WTC11 (cell line): ENCODE results near the gene TRPV2. TPM values are rescaled to one million over a fixed set of nuclear protein-coding genes. Genes with fewer than 3 reads are reported as not detected.

Experiments used
- ATAC-seq: fragments of 200-7000 bp; cut with Tn5 transposase; 2 replicates; pipeline ENCODE4 v1.10.0; 2021; ENCODE audit warnings: mild to moderate bottlenecking, moderate library complexity
- CTCF ChIA-PET: fragments of 300-600 bp; sonication (Branson Sonifier 250); formaldehyde crosslinking; loops from one replicate; lab custom pipeline; 2021; ENCODE audit warnings: antibody characterized with exemption; lab: Charles Lee
- POLR2A ChIA-PET: fragments of 350-600 bp; sonication (Branson Sonifier 250); formaldehyde crosslinking; loops from one replicate; lab custom pipeline; 2021; ENCODE audit warnings: antibody characterized with exemption; lab: Charles Lee
- DNase-seq: peaks from one replicate; pipeline ENCODE4 v3.0.0; 2021; ENCODE audit warnings: low spot score
- H3K27ac Mint-ChIP-seq: 2 replicates; pipeline ENCODE4 v1.8.0; 2021; ENCODE audit warnings: mixed read lengths
- H3K27me3 Mint-ChIP-seq: 2 replicates; pipeline ENCODE4 v1.8.0; 2021; ENCODE audit warnings: low read depth, mild to moderate bottlenecking, moderate library complexity, mixed read lengths
- H3K36me3 Mint-ChIP-seq: 2 replicates; pipeline ENCODE4 v1.8.0; 2021; ENCODE audit warnings: mixed read lengths
- H3K4me1 Mint-ChIP-seq: 2 replicates; pipeline ENCODE4 v1.8.0; 2022; ENCODE audit warnings: mixed read lengths
- H3K4me3 Mint-ChIP-seq: 2 replicates; pipeline ENCODE4 v1.8.0; 2021; ENCODE audit warnings: mild to moderate bottlenecking, moderate library complexity, mixed read lengths
- H3K9me3 Mint-ChIP-seq: 2 replicates; pipeline ENCODE4 v1.8.0; 2021; ENCODE audit warnings: mixed read lengths
- AR ChIP-seq: fragments of 250-450 bp; sonication (Bioruptor Pico); IDR thresholded peaks from 2 replicates; pipeline ENCODE4 v1.9.0; 2021; ENCODE audit warnings: mild to moderate bottlenecking
- ATF3 ChIP-seq: sonication (generic); formaldehyde crosslinking; conservative IDR thresholded peaks from 2 replicates; pipeline ENCODE4 v1.8.1; 2022; ENCODE audit warnings: mild to moderate bottlenecking, missing genetic modification reagents
- CDX4 ChIP-seq: fragments of 250-450 bp; sonication (Bioruptor Pico); IDR thresholded peaks from 2 replicates; pipeline ENCODE4 v1.9.0; 2021; ENCODE audit warnings: moderate library complexity, mild to moderate bottlenecking, inconsistent platforms, borderline replicate concordance
- E2F1 ChIP-seq: sonication (generic); formaldehyde crosslinking; IDR thresholded peaks from 2 replicates; pipeline ENCODE4 v1.8.0; 2022; ENCODE audit warnings: mild to moderate bottlenecking, missing genetic modification reagents
- ESRRA ChIP-seq: sonication (generic); formaldehyde crosslinking; IDR thresholded peaks from 2 replicates; pipeline ENCODE4 v1.8.1; 2022; ENCODE audit warnings: mild to moderate bottlenecking, missing genetic modification reagents, borderline replicate concordance
- FOXK1 ChIP-seq: sonication (generic); formaldehyde crosslinking; IDR thresholded peaks from 2 replicates; pipeline ENCODE4 v1.8.0; 2022; ENCODE audit warnings: mild to moderate bottlenecking, moderate library complexity, missing genetic modification reagents
- FOXP4 ChIP-seq: sonication (generic); formaldehyde crosslinking; IDR thresholded peaks from 2 replicates; pipeline ENCODE4 v1.8.0; 2022; ENCODE audit warnings: mild to moderate bottlenecking, missing genetic modification reagents
- JAZF1 ChIP-seq: fragments of 250-450 bp; sonication (Bioruptor Pico); IDR thresholded peaks from 2 replicates; pipeline ENCODE4 v1.9.0; 2021; ENCODE audit warnings: moderate library complexity, mild to moderate bottlenecking, inconsistent platforms
- NFYB ChIP-seq: sonication (generic); formaldehyde crosslinking; conservative IDR thresholded peaks from 2 replicates; pipeline ENCODE4 v1.8.0; 2022; ENCODE audit warnings: low read depth, missing genetic modification reagents
- PREB ChIP-seq: sonication (generic); formaldehyde crosslinking; IDR thresholded peaks from 2 replicates; pipeline ENCODE4 v1.8.1; 2022; ENCODE audit warnings: mild to moderate bottlenecking, missing genetic modification reagents, moderate library complexity, borderline replicate concordance
- PRRX2 ChIP-seq: fragments of 250-450 bp; sonication (Bioruptor Pico); IDR thresholded peaks from 2 replicates; pipeline ENCODE4 v1.8.0; 2021; ENCODE audit warnings: mild to moderate bottlenecking
- SMAD3 ChIP-seq: sonication (generic); formaldehyde crosslinking; IDR thresholded peaks from 2 replicates; pipeline ENCODE4 v1.8.0; 2022; ENCODE audit warnings: missing genetic modification reagents, mild to moderate bottlenecking, borderline replicate concordance
- USF2 ChIP-seq: sonication (generic); formaldehyde crosslinking; IDR thresholded peaks from 2 replicates; pipeline ENCODE4 v1.8.1; 2023; ENCODE audit warnings: mild to moderate bottlenecking, missing genetic modification reagents, moderate library complexity
- ZNF263 ChIP-seq: sonication (generic); formaldehyde crosslinking; IDR thresholded peaks from 2 replicates; pipeline ENCODE4 v1.8.1; 2022; ENCODE audit warnings: low read depth, mild to moderate bottlenecking, moderate library complexity, missing genetic modification reagents
- ZNF281 ChIP-seq: sonication (generic); formaldehyde crosslinking; IDR thresholded peaks from 2 replicates; pipeline ENCODE4 v1.8.0; 2023; ENCODE audit warnings: mild to moderate bottlenecking, missing genetic modification reagents
- ZNF396 ChIP-seq: fragments of 250-450 bp; sonication (Bioruptor Pico); IDR thresholded peaks from 2 replicates; pipeline ENCODE4 v1.8.0; 2021; ENCODE audit warnings: mild to moderate bottlenecking, moderate library complexity, borderline replicate concordance
- ZNF423 ChIP-seq: fragments of 250-450 bp; sonication (Bioruptor Pico); IDR thresholded peaks from 2 replicates; pipeline ENCODE4 v2.1.2; 2022; ENCODE audit warnings: mild to moderate bottlenecking, moderate library complexity
- ZNF425 ChIP-seq: fragments of 250-450 bp; sonication (Bioruptor Pico); conservative IDR thresholded peaks from 2 replicates; pipeline ENCODE4 v1.9.0; 2021; ENCODE audit warnings: mild to moderate bottlenecking
- total RNA-seq: library from RNA; stranded (reverse); gene quantifications from 3 replicates; pipeline ENCODE4 v1.2.3, GENCODE V29; 2021

Gene TRPV2
- total RNA-seq, 1 experiment from 2014 or later = 3.5 TPM

GRCh38 chr17:16468428-16468992 lies 53.1 kb downstream of the TRPV2 start (continued):
- TF ChIP-seq ZNF281 (CRISPR knock-in tag) (no peak), ZNF263 (CRISPR knock-in tag) (no peak), CDX4 (no peak), PRRX2 (CRISPR knock-in tag) (no peak), ZNF425 (CRISPR knock-in tag) (no peak), ATF3 (no peak), ZNF423 (CRISPR knock-in tag) (no peak), NFYB (no peak), JAZF1 (CRISPR knock-in tag) (no peak), FOXK1 (CRISPR knock-in tag) (no peak), ZNF396 (no peak)

- POLR2A ChIA-PET = interaction anchor here (1.0 kb wide), 1 partner anchor 18 kb away, joined by 4 read pairs; no protein-coding TSS in a partner anchor
- no peak overlapping the region for H3K4me3 Mint-ChIP-seq
- H3K9me3 Mint-ChIP-seq = no peaks in the 10 kb centered on the region
- DNase-seq = no peak
- no peaks in the 10 kb centered on the region for H3K27me3 Mint-ChIP-seq
- no peak overlapping the region for H3K27ac Mint-ChIP-seq
- H3K36me3 Mint-ChIP-seq = no peaks in the 10 kb centered on the region; the same call in 1 of the 2 replicates
- TF ChIP-seq SMAD3 (CRISPR knock-in tag) (no peak), FOXP4 (CRISPR knock-in tag) (no peak), AR (CRISPR knock-in tag) (no peak), ZNF396 (no peak), ESRRA (no peak), USF2 (CRISPR knock-in tag) (no peak), PREB (no peak), E2F1 (CRISPR knock-in tag) (no peak), FOXK1 (CRISPR knock-in tag) (no peak), CDX4 (no peak)
- TF ChIP-seq, all 79 proteins: peak for 0
- H3K4me1 Mint-ChIP-seq = peaks cover 58% of the 10 kb centered on the region
- ATAC-seq = peak; percentile 28; the same call in 1 of the 2 replicates
- CTCF ChIA-PET = interaction anchor here (0.6 to 1.4 kb wide), 4 partner anchors 17 to 66 kb away, joined by 3 to 5 read pairs (median 3); no protein-coding TSS in a partner anchor
Measured at GRCh38 chr17:16470265-16470664, 54.9 kb downstream of the TRPV2 start.
